Measurements from ENCODE around the gene SOBP.

Gene SOBP

GRCh38 chr6:107699254-107699653 lies 209.3 kb downstream of the SOBP start:
- Histone ChIP-seq H3K9ac (ENCODE audit: low read length) (no peak overlapping the region), H3K79me2 (ENCODE audit: low read length) (no peaks in the 10 kb centered on the region), H3K4me1 (ENCODE audit: low read length) (peaks cover 3% of the 10 kb centered on the region; the same call in 1 of the 2 replicates), H3K36me3 (replicated peaks; ENCODE audit: low read depth, low read length) (no peaks in the 10 kb centered on the region), H3K9me3 (ENCODE audit: insufficient read depth, low read length) (no peaks in the 10 kb centered on the region), H3K4me2 (ENCODE audit: low read length) (no peak overlapping the region), H3K27me3 (ENCODE audit: low read depth, low read length) (no peaks in the 10 kb centered on the region; the same call in 1 of the 2 replicates), H2AFZ (ENCODE audit: low read depth, low read length) (no peak overlapping the region), H3K27ac (ENCODE audit: low read length) (no peak overlapping the region), H3K4me3 (ENCODE audit: low read length) (no peak overlapping the region), H4K20me1 (ENCODE audit: insufficient read depth, low read length) (no peaks in the 10 kb centered on the region)
- TF ChIP-seq, protein P1, sequence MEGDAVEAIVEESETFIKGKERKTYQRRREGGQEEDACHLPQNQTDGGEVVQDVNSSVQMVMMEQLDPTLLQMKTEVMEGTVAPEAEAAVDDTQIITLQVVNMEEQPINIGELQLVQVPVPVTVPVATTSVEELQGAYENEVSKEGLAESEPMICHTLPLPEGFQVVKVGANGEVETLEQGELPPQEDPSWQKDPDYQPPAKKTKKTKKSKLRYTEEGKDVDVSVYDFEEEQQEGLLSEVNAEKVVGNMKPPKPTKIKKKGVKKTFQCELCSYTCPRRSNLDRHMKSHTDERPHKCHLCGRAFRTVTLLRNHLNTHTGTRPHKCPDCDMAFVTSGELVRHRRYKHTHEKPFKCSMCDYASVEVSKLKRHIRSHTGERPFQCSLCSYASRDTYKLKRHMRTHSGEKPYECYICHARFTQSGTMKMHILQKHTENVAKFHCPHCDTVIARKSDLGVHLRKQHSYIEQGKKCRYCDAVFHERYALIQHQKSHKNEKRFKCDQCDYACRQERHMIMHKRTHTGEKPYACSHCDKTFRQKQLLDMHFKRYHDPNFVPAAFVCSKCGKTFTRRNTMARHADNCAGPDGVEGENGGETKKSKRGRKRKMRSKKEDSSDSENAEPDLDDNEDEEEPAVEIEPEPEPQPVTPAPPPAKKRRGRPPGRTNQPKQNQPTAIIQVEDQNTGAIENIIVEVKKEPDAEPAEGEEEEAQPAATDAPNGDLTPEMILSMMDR (IDR thresholded peaks at IDR 0.05; ENCODE audit: low read depth, low read length): no peak
- no peak for TF ChIP-seq EZH2phosphoT487 (IDR thresholded peaks at IDR 0.05; ENCODE audit: low read depth)

GRCh38 chr6:107699697-107700325 lies 209.9 kb downstream of the SOBP start:
- Histone ChIP-seq H3K4me2 (ENCODE audit: low read length) (no peak overlapping the region), H3K79me2 (ENCODE audit: low read length) (no peaks in the 10 kb centered on the region), H4K20me1 (ENCODE audit: insufficient read depth, low read length) (no peaks in the 10 kb centered on the region), H3K36me3 (replicated peaks; ENCODE audit: low read depth, low read length) (no peaks in the 10 kb centered on the region), H3K4me3 (ENCODE audit: low read length) (no peak overlapping the region), H3K27ac (ENCODE audit: low read length) (no peak overlapping the region), H2AFZ (ENCODE audit: low read depth, low read length) (no peak overlapping the region), H3K4me1 (ENCODE audit: low read length) (peaks cover 8% of the 10 kb centered on the region), H3K9me3 (ENCODE audit: insufficient read depth, low read length) (no peaks in the 10 kb centered on the region), H3K9ac (ENCODE audit: low read length) (no peak overlapping the region), H3K27me3 (ENCODE audit: low read depth, low read length) (no peaks in the 10 kb centered on the region; the same call in 1 of the 2 replicates)
- TF ChIP-seq EZH2phosphoT487 (IDR thresholded peaks at IDR 0.05; ENCODE audit: low read depth): no peak
- TF ChIP-seq, protein P1 (IDR thresholded peaks at IDR 0.05; ENCODE audit: low read depth, low read length): no peak

- Histone ChIP-seq H3K9ac (ENCODE audit: low read length) (no peak overlapping the region), H3K4me2 (ENCODE audit: low read length) (no peak overlapping the region), H3K4me3 (ENCODE audit: low read length) (no peak overlapping the region), H4K20me1 (ENCODE audit: insufficient read depth, low read length) (no peaks in the 10 kb centered on the region), H3K4me1 (ENCODE audit: low read length) (peaks cover 12% of the 10 kb centered on the region), H3K27ac (ENCODE audit: low read length) (no peak overlapping the region), H2AFZ (ENCODE audit: low read depth, low read length) (no peak overlapping the region), H3K79me2 (ENCODE audit: low read length) (no peaks in the 10 kb centered on the region), H3K27me3 (ENCODE audit: low read depth, low read length) (no peaks in the 10 kb centered on the region), H3K9me3 (ENCODE audit: insufficient read depth, low read length) (no peaks in the 10 kb centered on the region), H3K36me3 (replicated peaks; ENCODE audit: low read depth, low read length) (no peaks in the 10 kb centered on the region)
- no peak for TF ChIP-seq EZH2phosphoT487 (IDR thresholded peaks at IDR 0.05; ENCODE audit: low read depth)
- TF ChIP-seq, protein P1 (IDR thresholded peaks at IDR 0.05; ENCODE audit: low read depth, low read length): no peak
These were observed 213.7 kb downstream of the SOBP start for GRCh38 chr6:107703606-107704005.

DNA sequence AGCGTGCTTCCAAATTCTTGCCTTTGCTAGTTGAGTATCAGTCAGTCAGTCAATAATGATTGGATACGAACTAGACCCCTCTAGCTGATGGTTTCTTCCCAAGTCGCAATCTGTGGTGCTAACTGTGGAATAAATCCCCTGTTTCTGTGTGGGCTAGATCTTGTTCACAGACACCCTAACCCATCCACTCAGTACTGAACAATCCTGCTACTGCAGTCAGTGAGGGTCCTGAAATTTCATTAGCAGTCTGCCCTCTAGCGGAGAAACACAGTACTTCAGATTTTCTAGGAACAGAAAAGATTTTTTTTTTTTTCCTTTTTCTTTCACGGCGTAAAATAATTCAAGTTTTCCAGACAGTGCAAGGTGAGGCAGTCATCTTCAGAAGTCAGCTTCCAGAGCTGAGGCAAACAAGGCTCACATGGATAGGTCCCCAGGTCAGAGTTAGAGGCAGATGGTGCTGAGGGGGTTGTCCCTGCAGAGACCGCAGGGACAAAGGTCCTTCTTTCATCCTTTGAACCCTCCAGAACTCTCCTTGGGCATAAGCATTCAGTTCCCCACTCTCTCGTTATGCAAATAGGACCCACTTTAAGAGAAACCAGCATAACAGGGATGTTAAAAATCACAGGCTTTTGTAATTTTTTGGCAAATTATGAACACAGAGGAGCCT lies 214.6 kb downstream of the SOBP start:
- Histone ChIP-seq H3K9me3 (ENCODE audit: insufficient read depth, low read length) (no peaks in the 10 kb centered on the region), H3K27ac (ENCODE audit: low read length) (no peak overlapping the region), H2AFZ (ENCODE audit: low read depth, low read length) (peak overlapping the region; percentile 65; the same call in 1 of the 2 replicates), H4K20me1 (ENCODE audit: insufficient read depth, low read length) (no peaks in the 10 kb centered on the region), H3K27me3 (ENCODE audit: low read depth, low read length) (no peaks in the 10 kb centered on the region), H3K9ac (ENCODE audit: low read length) (peak overlapping the region; percentile 49), H3K4me3 (ENCODE audit: low read length) (peak overlapping the region; percentile 73), H3K79me2 (ENCODE audit: low read length) (no peaks in the 10 kb centered on the region), H3K4me2 (ENCODE audit: low read length) (peak overlapping the region; percentile 90), H3K36me3 (replicated peaks; ENCODE audit: low read depth, low read length) (no peaks in the 10 kb centered on the region), H3K4me1 (ENCODE audit: low read length) (peaks cover 12% of the 10 kb centered on the region)
- no peak for TF ChIP-seq EZH2phosphoT487 (IDR thresholded peaks at IDR 0.05; ENCODE audit: low read depth)
- TF ChIP-seq, protein P1 (IDR thresholded peaks at IDR 0.05; ENCODE audit: low read depth, low read length): peak; percentile 80
